ENCODE data around the gene GPR55.

Gene GPR55

DNA sequence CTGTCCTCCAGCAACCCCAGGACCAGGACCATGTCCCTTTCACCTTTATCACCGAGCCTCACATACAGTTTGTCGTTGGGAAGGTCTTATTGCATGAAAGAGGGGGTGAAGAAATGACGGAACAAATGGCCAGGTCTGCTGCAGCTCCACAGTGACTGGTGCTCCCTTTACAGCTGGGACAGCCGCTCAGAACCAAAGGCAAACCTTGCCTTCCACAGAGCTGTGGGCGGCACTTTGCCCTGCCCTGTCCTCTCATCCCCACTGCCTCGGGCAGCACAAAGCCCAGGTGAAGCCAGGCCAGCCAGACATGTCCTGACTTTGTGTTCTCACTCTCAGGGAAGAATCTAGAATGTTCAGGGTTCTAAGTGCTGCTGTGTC is 961 bp downstream of the GPR55 start:
- no peak for DNase-seq (ENCODE audit: low spot score in 2 of 2)
- peak overlapping the region; percentile 94 for H3K4me3 Mint-ChIP-seq
- H3K4me1 Mint-ChIP-seq: peaks cover 31% of the 10 kb centered on the region
- peaks cover 1% of the 10 kb centered on the region for H3K36me3 Mint-ChIP-seq
- ATAC-seq (ENCODE audit: low read depth): no peak
- H3K27me3 Mint-ChIP-seq: no peaks in the 10 kb centered on the region
- H3K9me3 Mint-ChIP-seq: no peaks in the 10 kb centered on the region
- H3K27ac Mint-ChIP-seq: peak overlapping the region; percentile 48

DNA sequence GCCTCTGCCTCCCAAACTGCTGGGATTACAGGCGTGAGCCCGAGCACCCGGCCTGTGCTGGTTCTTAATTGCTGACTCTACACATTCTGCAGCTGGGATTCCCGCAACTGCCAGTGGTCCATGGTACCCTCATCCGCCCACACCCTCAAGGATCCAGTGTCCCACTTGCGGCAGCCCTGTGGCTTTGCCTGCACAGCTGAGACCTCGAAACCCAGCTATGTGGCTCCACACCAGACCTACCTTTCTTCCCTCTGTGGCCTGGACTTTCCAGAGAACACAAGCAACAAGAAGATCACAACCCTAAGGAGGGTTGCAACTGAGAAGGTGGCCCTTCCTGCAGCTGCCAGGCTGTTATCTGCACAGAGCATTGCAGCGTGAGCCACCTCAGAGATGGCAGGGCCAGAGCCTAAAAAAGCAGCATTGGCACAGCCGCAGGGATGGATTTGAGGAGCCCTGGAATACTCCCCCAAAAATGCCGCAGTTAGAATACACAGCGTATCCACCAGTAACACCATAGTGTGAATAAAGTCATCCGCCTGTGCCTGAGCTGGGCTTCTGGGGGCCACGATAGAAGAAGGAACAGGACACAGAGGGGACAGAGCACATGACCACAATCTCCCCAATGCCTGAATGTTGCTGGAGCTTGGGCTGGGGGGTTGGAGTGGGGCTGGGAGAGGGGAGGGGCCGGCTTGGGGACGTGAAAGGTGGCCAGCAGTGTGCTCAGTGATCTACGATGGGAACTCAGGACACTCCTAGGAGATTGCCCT is 1.9 kb downstream of the GPR55 start:
- peak overlapping the region; percentile 44 for H3K4me3 Mint-ChIP-seq
- DNase-seq (ENCODE audit: low spot score in 2 of 2) (no peak), ATAC-seq (ENCODE audit: low read depth) (no peak)
- no peaks in the 10 kb centered on the region for H3K9me3 Mint-ChIP-seq
- H3K4me1 Mint-ChIP-seq: peaks cover 31% of the 10 kb centered on the region
- H3K27me3 Mint-ChIP-seq: no peaks in the 10 kb centered on the region
- peaks cover 1% of the 10 kb centered on the region for H3K36me3 Mint-ChIP-seq
- peak overlapping the region; percentile 48 for H3K27ac Mint-ChIP-seq

DNA sequence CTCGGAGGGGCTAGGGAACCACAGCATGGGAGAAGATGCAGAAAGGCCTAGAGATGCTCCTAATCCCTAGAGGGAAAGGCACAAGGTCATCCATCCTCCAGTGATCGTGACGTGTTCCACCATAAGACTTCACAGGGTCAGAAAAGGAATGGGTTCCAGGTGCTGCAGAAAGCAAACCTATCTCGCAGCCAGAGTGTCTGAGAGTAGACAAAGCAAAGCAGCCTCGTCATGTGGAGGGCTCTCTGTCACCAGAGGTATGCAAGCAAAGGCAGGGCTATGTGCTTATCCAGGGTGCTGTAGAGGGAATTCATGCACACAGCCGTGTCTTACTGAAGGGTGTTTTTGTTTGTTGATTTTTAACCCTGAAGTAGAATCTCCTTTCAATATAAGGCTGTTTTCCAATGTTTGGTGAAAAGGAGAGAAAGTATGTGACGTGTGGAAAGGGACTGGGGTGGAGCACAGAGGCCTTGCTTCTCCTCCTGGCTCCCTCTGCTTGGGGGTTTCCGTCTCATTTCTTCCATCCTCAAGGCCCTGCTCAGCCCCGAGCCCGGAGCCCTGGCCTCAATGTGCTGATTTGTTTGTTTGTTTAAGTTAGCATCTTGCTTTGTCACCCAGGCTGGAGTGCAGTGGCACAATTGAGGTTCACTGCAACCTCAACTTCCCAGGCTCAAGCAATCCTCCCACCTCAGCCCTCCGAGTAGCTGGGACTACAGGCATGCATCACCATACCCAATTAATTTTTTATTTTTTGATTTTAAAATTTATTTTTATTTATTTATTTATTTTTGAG is 3.0 kb downstream of the GPR55 start:
- Mint-ChIP-seq H3K27me3 (no peaks in the 10 kb centered on the region), H3K4me1 (peaks cover 31% of the 10 kb centered on the region), H3K27ac (peak overlapping the region; percentile 83), H3K36me3 (peaks cover 1% of the 10 kb centered on the region), H3K9me3 (no peaks in the 10 kb centered on the region), H3K4me3 (peak overlapping the region; percentile 62)
- no peak for DNase-seq (ENCODE audit: low spot score in 2 of 2)
- no peak for ATAC-seq (ENCODE audit: low read depth)

- H3K4me1 Mint-ChIP-seq: peaks cover 27% of the 10 kb centered on the region
- H3K27ac Mint-ChIP-seq: peak overlapping the region; percentile 70
- DNase-seq (ENCODE audit: low spot score in 2 of 2): no peak
Measured at GRCh38 chr2:230920167-230920566, 4.9 kb downstream of the GPR55 start.

GRCh38 chr2:230919681-230920080 is 5.4 kb downstream of the GPR55 start:
- DNase-seq (ENCODE audit: low spot score in 2 of 2) (no peak), ATAC-seq (ENCODE audit: low read depth) (no peak)
- Mint-ChIP-seq H3K4me3 (no peak overlapping the region), H3K27ac (no peak overlapping the region), H3K9me3 (no peaks in the 10 kb centered on the region), H3K36me3 (peaks cover 2% of the 10 kb centered on the region), H3K4me1 (peaks cover 24% of the 10 kb centered on the region), H3K27me3 (no peaks in the 10 kb centered on the region)

More at GRCh38 chr2:230920167-230920566, 4.9 kb downstream of the GPR55 start:
- Mint-ChIP-seq H3K9me3 (no peaks in the 10 kb centered on the region), H3K4me3 (peak overlapping the region; percentile 79), H3K27me3 (no peaks in the 10 kb centered on the region), H3K36me3 (peaks cover 1% of the 10 kb centered on the region)
- ATAC-seq (ENCODE audit: low read depth): no peak

DNA sequence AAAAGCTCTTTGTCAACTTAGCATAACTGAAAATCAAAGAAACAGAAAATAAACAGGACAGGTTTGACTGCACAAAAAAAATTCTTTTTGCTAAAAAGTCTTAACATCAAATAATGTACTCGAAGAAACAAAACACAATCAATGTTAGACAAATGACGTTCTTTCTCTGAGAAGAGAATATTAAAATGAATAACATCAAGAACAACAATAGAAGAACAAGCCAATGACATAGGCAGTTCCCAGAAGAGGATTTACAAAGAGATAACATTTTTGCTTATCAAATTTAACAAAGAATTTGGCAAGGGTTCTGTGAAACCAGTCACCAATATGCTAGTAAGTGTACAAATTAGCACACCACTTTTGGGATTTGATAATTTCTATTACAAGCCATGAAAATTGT is 5.8 kb downstream of the GPR55 start:
- no peak overlapping the region for H3K27ac Mint-ChIP-seq

GRCh38 chr2:230916218-230916617 is 8.8 kb downstream of the GPR55 start:
- H3K9me3 Mint-ChIP-seq: no peaks in the 10 kb centered on the region
- H3K27ac Mint-ChIP-seq: peak overlapping the region; percentile 36
- DNase-seq (ENCODE audit: low spot score in 2 of 2) (no peak), ATAC-seq (ENCODE audit: low read depth) (no peak)
- no peak overlapping the region for H3K4me3 Mint-ChIP-seq
- H3K4me1 Mint-ChIP-seq: peaks cover 11% of the 10 kb centered on the region
- peaks cover 5% of the 10 kb centered on the region for H3K36me3 Mint-ChIP-seq
- H3K27me3 Mint-ChIP-seq: no peaks in the 10 kb centered on the region

More for the DNA sequence above, 5.8 kb downstream of the GPR55 start:
- DNase-seq (ENCODE audit: low spot score in 2 of 2): no peak
- no peak for ATAC-seq (ENCODE audit: low read depth)
- Mint-ChIP-seq H3K4me1 (peaks cover 21% of the 10 kb centered on the region), H3K9me3 (no peaks in the 10 kb centered on the region), H3K4me3 (no peak overlapping the region), H3K27me3 (no peaks in the 10 kb centered on the region), H3K36me3 (peaks cover 3% of the 10 kb centered on the region)

GRCh38 chr2:230915319-230915718 is 9.7 kb downstream of the GPR55 start:
- no peaks in the 10 kb centered on the region for H3K27me3 Mint-ChIP-seq

DNA sequence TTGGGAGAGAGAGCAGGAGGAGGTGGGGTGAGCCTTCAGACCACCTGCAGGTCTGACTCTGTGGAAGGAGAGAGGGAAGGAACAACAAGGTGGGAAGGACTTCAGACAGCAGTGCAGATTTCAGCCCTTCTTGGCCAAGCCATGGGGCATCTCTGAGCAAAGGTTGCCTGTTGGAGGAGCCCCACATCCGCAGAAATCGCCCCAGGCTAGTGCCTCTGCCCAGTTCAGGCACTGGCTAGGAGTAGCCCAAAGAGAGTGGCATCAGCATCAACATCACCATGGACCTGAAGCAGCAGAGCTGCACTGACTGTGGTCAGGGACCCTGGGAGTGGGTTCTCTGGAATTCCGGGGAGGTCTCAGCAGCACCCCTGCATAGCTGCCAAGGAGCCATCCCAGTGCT is 10.2 kb downstream of the GPR55 start:
- peaks cover 8% of the 10 kb centered on the region for H3K4me1 Mint-ChIP-seq
- DNase-seq (ENCODE audit: low spot score in 2 of 2): no peak
- H3K9me3 Mint-ChIP-seq: no peaks in the 10 kb centered on the region

More at GRCh38 chr2:230915319-230915718, 9.7 kb downstream of the GPR55 start:
- DNase-seq (ENCODE audit: low spot score in 2 of 2) (no peak), ATAC-seq (ENCODE audit: low read depth) (no peak)
- peaks cover 11% of the 10 kb centered on the region for H3K4me1 Mint-ChIP-seq
- H3K27ac Mint-ChIP-seq: peak overlapping the region; percentile 36
- no peak overlapping the region for H3K4me3 Mint-ChIP-seq
- no peaks in the 10 kb centered on the region for H3K9me3 Mint-ChIP-seq
- peaks cover 10% of the 10 kb centered on the region for H3K36me3 Mint-ChIP-seq

GRCh38 chr2:230913406-230914143 is 11.5 kb downstream of the GPR55 start:
- peak; percentile 94 for ATAC-seq (ENCODE audit: low read depth)
- no peaks in the 10 kb centered on the region for H3K9me3 Mint-ChIP-seq
- no peak overlapping the region for H3K27ac Mint-ChIP-seq
- peak in 1 of 2 donors; percentile 45 for DNase-seq (ENCODE audit: low spot score in 2 of 2)
- H3K4me3 Mint-ChIP-seq: no peak overlapping the region
- H3K4me1 Mint-ChIP-seq: peaks cover 16% of the 10 kb centered on the region
- H3K27me3 Mint-ChIP-seq: no peaks in the 10 kb centered on the region
- peaks cover 19% of the 10 kb centered on the region for H3K36me3 Mint-ChIP-seq

More for the DNA sequence above, 10.2 kb downstream of the GPR55 start:
- H3K27ac Mint-ChIP-seq: no peak overlapping the region
- ATAC-seq (ENCODE audit: low read depth): no peak
- no peaks in the 10 kb centered on the region for H3K27me3 Mint-ChIP-seq
- H3K36me3 Mint-ChIP-seq: peaks cover 14% of the 10 kb centered on the region
- no peak overlapping the region for H3K4me3 Mint-ChIP-seq

GRCh38 chr2:230912724-230913123 is 12.3 kb downstream of the GPR55 start:
- H3K4me1 Mint-ChIP-seq: peaks cover 19% of the 10 kb centered on the region

GRCh38 chr2:230912046-230912445 is 13.0 kb downstream of the GPR55 start:
- DNase-seq (ENCODE audit: low spot score in 2 of 2) (no peak), ATAC-seq (ENCODE audit: low read depth) (no peak)
- Mint-ChIP-seq H3K9me3 (no peaks in the 10 kb centered on the region), H3K4me1 (peaks cover 19% of the 10 kb centered on the region), H3K27ac (no peak overlapping the region), H3K36me3 (peaks cover 21% of the 10 kb centered on the region), H3K4me3 (no peak overlapping the region), H3K27me3 (no peaks in the 10 kb centered on the region)

More at GRCh38 chr2:230912724-230913123, 12.3 kb downstream of the GPR55 start:
- H3K27ac Mint-ChIP-seq: no peak overlapping the region
- peaks cover 21% of the 10 kb centered on the region for H3K36me3 Mint-ChIP-seq
- DNase-seq (ENCODE audit: low spot score in 2 of 2): no peak
- no peaks in the 10 kb centered on the region for H3K27me3 Mint-ChIP-seq
- no peak for ATAC-seq (ENCODE audit: low read depth)
- no peak overlapping the region for H3K4me3 Mint-ChIP-seq
- no peaks in the 10 kb centered on the region for H3K9me3 Mint-ChIP-seq

- H3K27ac Mint-ChIP-seq: no peak overlapping the region
- no peaks in the 10 kb centered on the region for H3K27me3 Mint-ChIP-seq
- DNase-seq (ENCODE audit: low spot score in 2 of 2) (no peak), ATAC-seq (ENCODE audit: low read depth) (no peak)
- H3K4me3 Mint-ChIP-seq: no peak overlapping the region
- H3K36me3 Mint-ChIP-seq: peaks cover 21% of the 10 kb centered on the region
- H3K4me1 Mint-ChIP-seq: peaks cover 24% of the 10 kb centered on the region
- H3K9me3 Mint-ChIP-seq: no peaks in the 10 kb centered on the region
Measured at GRCh38 chr2:230910546-230911177, 14.4 kb downstream of the GPR55 start.
